Mucosa of descending colon (tissue), 3 donors: ENCODE data around the gene KRTAP10-4. TPM values are rescaled to one million over a fixed set of nuclear protein-coding genes. Genes with fewer than 3 reads are reported as not detected.
"Not testable (repeated sequence)": the region's sequence is repeated elsewhere in the genome, so short reads cannot be mapped to it uniquely, and the experiment has no call there.

Experiments
- ATAC-seq: fragments of 200-7000 bp; cut with Tn5 transposase; one replicate; pipeline ENCODE4 v1.9.1; 2020; ENCODE audit warnings: mild to moderate bottlenecking, moderate library complexity
- DNase-seq, 3 donors: peaks; one replicate each; pipeline ENCODE4 v3.0.0-alpha.2; 2020
- H3K36me3 ChIP-seq: fragments of 200-600 bp; one replicate; pipeline ENCODE4 v1.8.0; 2021; ENCODE audit warnings: low read depth, mild to moderate bottlenecking
- H3K4me1 ChIP-seq: fragments of 200-600 bp; one replicate; pipeline ENCODE4 v1.8.0; 2021; ENCODE audit warnings: low read depth, mild to moderate bottlenecking
- H3K4me3 ChIP-seq: fragments of 200-600 bp; one replicate; pipeline ENCODE4 v1.8.0; 2021; ENCODE audit warnings: mild to moderate bottlenecking
- H3K9me3 ChIP-seq: fragments of 200-600 bp; one replicate; pipeline ENCODE4 v1.8.0; 2021; ENCODE audit warnings: mild to moderate bottlenecking
- intact Hi-C, 2 donors: fragments of 100-400 bp; cut with DNase I in 1 of 2; cut with micrococcal nuclease in 1 of 2; formaldehyde crosslinking; loops; one replicate each; pipeline versions ENCODE4 v1.11.0 to v1.11.1; 2022; cut with DNase I, micrococcal nuclease
- total RNA-seq, 3 donors: library from RNA; stranded (reverse); fragmentation: NEBNext Ultra II Directional in 2 of 3; extraction: Animal tissue kit (Norgen Biotek cat#: 25700) in 2 of 3; gene quantifications; one replicate each; pipeline versions ENCODE4 v1.2.1 to v1.2.4, GENCODE V29; 2021 to 2023
- TF ChIP-seq, protein P1 (sequence below): fragments of 200-600 bp; IDR thresholded peaks from one replicate; pipeline ENCODE4 v1.8.0; 2022; ENCODE audit warnings: antibody characterized with exemption, mild to moderate bottlenecking
- donor health status: DM: no; HTN: no; CAD: no; lungs with moderate emphysema.
- donor health status: DM: no; HTN: no; CAD: no.
- donor health status: DM: no; HTN: yes; CAD: no.

KRTAP10-4 gene
- total RNA-seq, 3 donors from 2014 or later, result not detected

DNA sequence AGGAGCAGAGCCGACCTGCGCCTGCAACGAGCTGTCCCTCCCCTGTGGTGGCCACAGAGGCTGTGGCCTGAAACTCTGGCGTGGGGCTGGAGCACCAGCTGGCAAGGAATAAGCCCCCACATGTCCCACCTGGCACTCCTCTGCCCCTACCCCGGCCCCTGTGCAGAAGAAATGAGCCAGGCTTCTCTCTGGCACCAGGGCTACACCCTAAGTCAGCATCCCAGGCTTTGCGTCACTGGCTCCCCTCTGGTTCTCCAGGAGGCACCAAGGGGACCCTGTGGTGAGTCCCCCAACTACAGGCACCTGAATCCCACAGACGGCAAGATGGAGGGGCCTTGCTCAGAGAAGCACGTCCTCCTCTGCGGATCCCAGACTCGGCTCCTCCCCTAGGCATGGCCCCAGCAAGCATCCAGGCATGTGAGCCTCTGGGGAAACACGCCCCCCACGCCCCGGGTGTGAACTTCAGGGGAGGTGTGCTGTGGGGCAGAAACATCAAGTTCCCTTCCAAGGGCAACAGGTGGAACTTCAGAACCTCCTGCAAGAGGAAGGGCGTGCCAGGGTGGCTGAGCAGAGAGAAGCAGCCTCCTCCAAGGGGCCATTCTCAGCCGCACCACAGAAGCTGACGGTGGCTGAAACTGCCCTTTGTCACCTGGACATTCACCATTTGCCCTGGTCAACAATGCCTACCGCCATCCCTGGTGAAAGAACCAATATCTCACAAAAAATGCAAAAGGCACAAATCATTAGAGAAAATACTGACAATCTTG lies 29.8 kb downstream of the KRTAP10-4 start:
- no peaks in the 10 kb centered on the region for H3K36me3 ChIP-seq
- ATAC-seq, result no peak
- no peaks in the 10 kb centered on the region for H3K9me3 ChIP-seq
- no peak for DNase-seq
- no peak overlapping the region for H3K4me3 ChIP-seq
- no peaks in the 10 kb centered on the region for H3K4me1 ChIP-seq
- TF ChIP-seq, protein P1, sequence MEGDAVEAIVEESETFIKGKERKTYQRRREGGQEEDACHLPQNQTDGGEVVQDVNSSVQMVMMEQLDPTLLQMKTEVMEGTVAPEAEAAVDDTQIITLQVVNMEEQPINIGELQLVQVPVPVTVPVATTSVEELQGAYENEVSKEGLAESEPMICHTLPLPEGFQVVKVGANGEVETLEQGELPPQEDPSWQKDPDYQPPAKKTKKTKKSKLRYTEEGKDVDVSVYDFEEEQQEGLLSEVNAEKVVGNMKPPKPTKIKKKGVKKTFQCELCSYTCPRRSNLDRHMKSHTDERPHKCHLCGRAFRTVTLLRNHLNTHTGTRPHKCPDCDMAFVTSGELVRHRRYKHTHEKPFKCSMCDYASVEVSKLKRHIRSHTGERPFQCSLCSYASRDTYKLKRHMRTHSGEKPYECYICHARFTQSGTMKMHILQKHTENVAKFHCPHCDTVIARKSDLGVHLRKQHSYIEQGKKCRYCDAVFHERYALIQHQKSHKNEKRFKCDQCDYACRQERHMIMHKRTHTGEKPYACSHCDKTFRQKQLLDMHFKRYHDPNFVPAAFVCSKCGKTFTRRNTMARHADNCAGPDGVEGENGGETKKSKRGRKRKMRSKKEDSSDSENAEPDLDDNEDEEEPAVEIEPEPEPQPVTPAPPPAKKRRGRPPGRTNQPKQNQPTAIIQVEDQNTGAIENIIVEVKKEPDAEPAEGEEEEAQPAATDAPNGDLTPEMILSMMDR, result no peak
- intact Hi-C loops, result no loop called here

- TF ChIP-seq, protein P1, result no peak
- intact Hi-C loops, result no loop called here
- no peaks in the 10 kb centered on the region for H3K9me3 ChIP-seq
- ATAC-seq (no peak), DNase-seq (no peak)
- no peak overlapping the region for H3K4me3 ChIP-seq
- no peaks in the 10 kb centered on the region for H3K4me1 ChIP-seq
- no peaks in the 10 kb centered on the region for H3K36me3 ChIP-seq
Observed at GRCh38 chr21:44603911-44604310, 30.4 kb downstream of the KRTAP10-4 start.

DNA sequence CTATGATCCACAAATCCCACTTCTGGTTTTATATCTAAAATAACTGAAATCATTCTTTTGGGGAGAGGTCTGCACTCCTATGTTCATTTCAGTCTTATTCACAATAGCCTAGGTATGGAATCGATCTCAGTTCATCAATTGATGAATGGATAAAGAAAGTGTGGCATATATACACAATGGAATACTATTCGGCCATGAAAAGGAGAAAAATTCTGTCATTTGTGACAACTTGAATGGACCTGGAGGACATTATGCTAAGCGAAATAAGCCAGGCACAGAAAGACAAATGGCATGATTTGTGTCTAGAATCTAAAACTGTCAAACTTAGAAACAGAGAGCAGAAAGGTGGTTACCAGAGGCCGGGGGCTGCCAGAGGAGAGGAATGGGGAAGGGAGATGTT lies 33.0 kb downstream of the KRTAP10-4 start:
- TF ChIP-seq, protein P1, result no peak
- no peaks in the 10 kb centered on the region for H3K4me1 ChIP-seq
- H3K36me3 ChIP-seq, result no peaks in the 10 kb centered on the region
- peaks cover 11% of the 10 kb centered on the region for H3K9me3 ChIP-seq
- intact Hi-C loops, result no loop called here
- no peak for ATAC-seq
- no peak overlapping the region for H3K4me3 ChIP-seq
- no peak for DNase-seq

DNA sequence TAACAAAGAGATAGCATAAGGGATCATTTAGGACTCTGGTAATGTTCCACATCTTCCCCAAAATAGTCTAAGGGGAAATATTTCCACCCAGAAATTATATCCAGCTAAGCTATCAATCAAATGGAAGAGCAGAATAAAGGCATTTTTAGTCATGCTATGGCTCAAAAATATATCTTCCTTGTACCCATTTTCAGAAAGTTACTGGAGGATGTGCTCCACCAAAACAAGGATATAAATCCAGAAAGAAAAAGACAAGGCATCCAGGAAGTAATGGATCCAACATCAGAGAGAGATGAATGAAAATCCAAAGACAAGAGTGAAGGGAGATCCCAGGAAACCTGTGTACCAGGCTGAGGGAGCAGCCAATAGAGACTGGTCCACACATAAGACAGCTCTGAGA lies 35.7 kb downstream of the KRTAP10-4 start:
- Histone ChIP-seq H3K36me3 (no peaks in the 10 kb centered on the region), H3K9me3 (peaks cover 13% of the 10 kb centered on the region), H3K4me1 (no peaks in the 10 kb centered on the region), H3K4me3 (no peak overlapping the region)
- DNase-seq, result no peak
- no peak for ATAC-seq
- intact Hi-C loops, result no loop called here
- TF ChIP-seq, protein P1, result no peak

DNA sequence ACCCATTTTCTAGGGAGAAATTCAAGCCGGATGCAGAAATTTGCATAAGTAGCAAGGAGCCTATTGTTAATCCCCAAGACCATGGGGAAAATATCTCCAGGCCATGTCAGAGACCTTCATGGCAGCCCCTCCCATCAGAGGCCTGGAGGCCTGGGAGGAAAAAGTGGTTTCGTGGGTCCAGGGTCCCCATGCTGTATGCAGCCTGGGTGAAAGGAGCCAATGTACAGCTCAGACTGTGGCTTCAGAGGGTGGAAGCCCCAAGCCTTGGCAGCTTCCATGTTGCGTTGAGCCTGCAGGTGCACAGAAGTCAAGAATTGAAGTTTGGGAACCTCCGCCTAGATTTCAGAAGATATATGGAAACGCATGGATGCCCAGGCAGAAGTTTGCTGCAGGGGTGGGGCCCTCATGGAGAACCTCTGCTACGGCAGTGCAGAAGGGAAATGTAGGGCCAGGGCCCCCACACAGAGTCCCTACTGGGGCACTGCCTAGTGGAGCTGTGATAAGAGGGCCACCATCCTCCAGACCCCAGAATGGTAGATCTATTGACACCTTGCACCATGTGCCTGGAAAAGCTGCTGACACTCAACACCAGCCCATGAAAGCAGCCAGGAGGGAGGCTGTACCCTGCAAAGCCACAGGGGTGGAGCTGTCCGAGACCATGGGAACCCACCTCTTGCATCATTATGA lies 36.8 kb downstream of the KRTAP10-4 start:
- DNase-seq, H3K4me1 ChIP-seq, H3K36me3 ChIP-seq, intact Hi-C loops, ATAC-seq, H3K4me3 ChIP-seq: not testable (repeated sequence)
- H3K9me3 ChIP-seq, result peaks cover 13% of the 10 kb centered on the region

- no peak overlapping the region for H3K4me3 ChIP-seq
- no peaks in the 10 kb centered on the region for H3K36me3 ChIP-seq
- no peaks in the 10 kb centered on the region for H3K4me1 ChIP-seq
- H3K9me3 ChIP-seq, result peaks cover 13% of the 10 kb centered on the region
- DNase-seq (no peak), ATAC-seq (no peak)
- TF ChIP-seq, protein P1, result no peak
- intact Hi-C loops, result no loop called here
Observed at GRCh38 chr21:44611551-44611950, 38.0 kb downstream of the KRTAP10-4 start.
